Measurements from ENCODE around the gene PRMT7. TPM values are rescaled to one million over a fixed set of nuclear protein-coding genes. Genes with fewer than 3 reads are reported as not detected.

The PRMT7 gene
- total RNA-seq, 4 donors from 2014 or later: 22.3 to 56.7 (median 35.8) TPM

DNA sequence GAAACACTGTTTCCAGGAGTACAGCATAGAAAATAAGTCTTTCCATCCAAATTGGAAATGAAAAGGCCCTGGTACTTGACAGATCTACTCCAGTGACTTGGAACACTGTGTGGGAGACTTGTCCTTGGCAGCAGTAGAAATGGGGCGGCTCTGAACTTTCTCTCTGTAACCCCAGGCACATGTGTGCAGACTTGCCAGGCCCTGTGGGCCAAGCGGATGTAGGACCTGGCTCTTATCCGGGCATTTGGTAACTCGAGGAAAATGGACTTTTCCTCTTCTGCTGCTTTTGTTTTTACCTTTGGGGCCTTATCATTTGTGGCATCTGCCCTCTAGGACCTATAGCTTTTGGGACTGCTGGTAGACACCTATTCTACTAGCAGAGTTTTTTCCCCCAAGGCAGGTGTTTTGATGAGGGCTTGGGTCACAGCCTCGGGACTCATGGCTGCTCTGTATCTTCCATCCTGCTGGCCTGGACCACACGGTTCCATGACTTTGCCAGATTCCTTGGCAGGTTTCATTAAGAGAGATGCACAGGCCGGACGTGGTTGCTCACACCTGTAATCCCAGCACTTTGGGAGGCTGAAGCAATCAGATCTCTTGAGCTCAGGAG, 94.0 kb downstream of the PRMT7 start:
- no peak for TF ChIP-seq CTCF (IDR thresholded peaks at IDR 0.05)
- DNase-seq (ENCODE audit: low spot score) (no peak), ATAC-seq (ENCODE audit: low FRiP score) (no peak)

GRCh38 chr16:68406458-68407152, 95.8 kb downstream of the PRMT7 start:
- DNase-seq (ENCODE audit: low spot score): no peak
- ATAC-seq (ENCODE audit: low FRiP score): no peak
- no peak for TF ChIP-seq CTCF (IDR thresholded peaks at IDR 0.05)

Small RNA genes within 50 kb of the gene (small RNA-seq; reads per million reads assigned to genes)
- gene RNU4-30P: not detected
- gene RNU6-1262P: not detected

Other genes with a start within 250 kb of the PRMT7 start
- 10 to 100 TPM; 39.5 to 54.5 (median 45.6) TPM for gene NFATC3, start 225.6 kb upstream of the PRMT7 start, total RNA-seq
- gene ESRP2, start 74.9 kb upstream of the PRMT7 start, total RNA-seq: 1 to 10 TPM in 3 of 4 donors, not detected in 1; 1.9 to 6.5 (median 4.2) TPM
- 10 to 100 TPM; 24.0 to 42.9 (median 31.1) TPM for gene PLA2G15, start 65.6 kb upstream of the PRMT7 start, total RNA-seq
- gene SLC7A6, start 46.5 kb upstream of the PRMT7 start, total RNA-seq: 100 to 1,000 TPM; 129 to 181 (median 147) TPM
- gene SLC7A6OS, start 73 bp upstream of the PRMT7 start, total RNA-seq: 10 to 100 TPM in 3 of 4 donors, 1 to 10 TPM in 1; 7.2 to 19.7 (median 14.7) TPM
- gene SMPD3, start 137.5 kb downstream of the PRMT7 start, total RNA-seq: 10 to 100 TPM in 2 of 4 donors, 1 to 10 TPM in 1, under 1 TPM in 1; 0.63 to 44.8 (median 8.1) TPM
- 10 to 100 TPM; 12.8 to 44.1 (median 18.3) TPM for gene ZFP90, start 228.3 kb downstream of the PRMT7 start, total RNA-seq